Activated CD8-positive, alpha-beta T cell treated with anti-CD3 and anti-CD28 coated beads for 36 hours (primary cell): ENCODE measurements around the gene MYH4. TPM values are rescaled to one million over a fixed set of nuclear protein-coding genes. Genes with fewer than 3 reads are reported as not detected.

ENCODE experiments used
- ATAC-seq: fragments of 200-7000 bp; cut with Tn5 transposase; one replicate; pipeline ENCODE4 v1.10.0; 2021; ENCODE audit warnings: mild to moderate bottlenecking, moderate library complexity
- CTCF ChIA-PET: fragments of 350-600 bp; sonication (Branson Sonifier 250); formaldehyde crosslinking; loops from one replicate; lab custom pipeline; 2021; ENCODE audit warnings: antibody characterized with exemption; lab: Charles Lee
- POLR2A ChIA-PET: fragments of 350-600 bp; sonication (Branson Sonifier 250); formaldehyde crosslinking; loops from one replicate; lab custom pipeline; 2021; ENCODE audit warnings: antibody characterized with exemption; lab: Charles Lee
- DNase-seq: peaks from one replicate; pipeline ENCODE4 v3.0.0-alpha.2; 2020
- H3K27ac Mint-ChIP-seq: one replicate; pipeline ENCODE4 v1.8.0; 2021; ENCODE audit warnings: mild to moderate bottlenecking, mixed read lengths
- H3K27me3 Mint-ChIP-seq: one replicate; pipeline ENCODE4 v1.8.0; 2021; ENCODE audit warnings: mixed read lengths
- H3K36me3 Mint-ChIP-seq: one replicate; pipeline ENCODE4 v1.8.0; 2021; ENCODE audit warnings: low read depth, mixed read lengths
- H3K4me1 Mint-ChIP-seq: one replicate; pipeline ENCODE4 v1.8.0; 2021; ENCODE audit warnings: low read depth, mixed read lengths
- H3K4me3 Mint-ChIP-seq: one replicate; pipeline ENCODE4 v1.8.0; 2021; ENCODE audit warnings: mild to moderate bottlenecking, moderate library complexity, mixed read lengths
- H3K9me3 Mint-ChIP-seq: one replicate; pipeline ENCODE4 v1.8.0; 2021; ENCODE audit warnings: mixed read lengths
- intact Hi-C: fragments of 100-400 bp; cut with micrococcal nuclease; formaldehyde crosslinking; loops from one replicate; pipeline ENCODE4 v1.10.0; 2022
- total RNA-seq, 2 experiments: library from RNA; stranded (reverse); gene quantifications; one replicate each; pipeline ENCODE4 v1.2.3, GENCODE V29; 2021
- TF ChIP-seq, protein P1 (sequence below): fragments of 200-600 bp; IDR thresholded peaks from one replicate; pipeline ENCODE4 v1.8.0; 2022; ENCODE audit warnings: antibody characterized with exemption, mild to moderate bottlenecking

The MYH4 gene
- total RNA-seq, 2 experiments from 2014 or later: not detected

DNA sequence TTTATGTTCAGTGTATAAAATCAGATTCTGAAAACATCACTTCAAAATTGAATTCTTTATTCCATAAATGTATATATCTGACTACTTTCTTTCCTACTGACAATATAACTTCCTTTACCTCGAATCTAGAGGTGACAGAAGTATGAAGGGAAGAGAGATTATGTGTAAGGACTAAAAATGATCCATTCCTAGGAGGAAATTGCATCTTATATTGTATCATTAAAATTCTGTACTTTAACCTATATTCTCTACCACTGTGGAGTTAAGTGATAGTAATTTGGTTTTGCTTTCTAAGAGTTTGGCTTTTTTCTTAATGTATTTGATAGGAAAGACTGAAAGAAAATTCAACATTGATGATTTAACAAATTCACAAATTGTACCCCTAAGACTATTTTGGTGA lies 11.4 kb downstream of the MYH4 start:
- H3K4me3 Mint-ChIP-seq: no peak overlapping the region
- ATAC-seq (no peak), DNase-seq (no peak)
- no peaks in the 10 kb centered on the region for H3K9me3 Mint-ChIP-seq
- H3K4me1 Mint-ChIP-seq: no peaks in the 10 kb centered on the region
- no peaks in the 10 kb centered on the region for H3K36me3 Mint-ChIP-seq
- ChIA-PET POLR2A (no interaction called here), CTCF (no interaction called here)
- H3K27me3 Mint-ChIP-seq: peaks cover 13% of the 10 kb centered on the region
- TF ChIP-seq, protein P1, sequence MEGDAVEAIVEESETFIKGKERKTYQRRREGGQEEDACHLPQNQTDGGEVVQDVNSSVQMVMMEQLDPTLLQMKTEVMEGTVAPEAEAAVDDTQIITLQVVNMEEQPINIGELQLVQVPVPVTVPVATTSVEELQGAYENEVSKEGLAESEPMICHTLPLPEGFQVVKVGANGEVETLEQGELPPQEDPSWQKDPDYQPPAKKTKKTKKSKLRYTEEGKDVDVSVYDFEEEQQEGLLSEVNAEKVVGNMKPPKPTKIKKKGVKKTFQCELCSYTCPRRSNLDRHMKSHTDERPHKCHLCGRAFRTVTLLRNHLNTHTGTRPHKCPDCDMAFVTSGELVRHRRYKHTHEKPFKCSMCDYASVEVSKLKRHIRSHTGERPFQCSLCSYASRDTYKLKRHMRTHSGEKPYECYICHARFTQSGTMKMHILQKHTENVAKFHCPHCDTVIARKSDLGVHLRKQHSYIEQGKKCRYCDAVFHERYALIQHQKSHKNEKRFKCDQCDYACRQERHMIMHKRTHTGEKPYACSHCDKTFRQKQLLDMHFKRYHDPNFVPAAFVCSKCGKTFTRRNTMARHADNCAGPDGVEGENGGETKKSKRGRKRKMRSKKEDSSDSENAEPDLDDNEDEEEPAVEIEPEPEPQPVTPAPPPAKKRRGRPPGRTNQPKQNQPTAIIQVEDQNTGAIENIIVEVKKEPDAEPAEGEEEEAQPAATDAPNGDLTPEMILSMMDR: no peak
- intact Hi-C loops: no loop called here
- no peak overlapping the region for H3K27ac Mint-ChIP-seq

DNA sequence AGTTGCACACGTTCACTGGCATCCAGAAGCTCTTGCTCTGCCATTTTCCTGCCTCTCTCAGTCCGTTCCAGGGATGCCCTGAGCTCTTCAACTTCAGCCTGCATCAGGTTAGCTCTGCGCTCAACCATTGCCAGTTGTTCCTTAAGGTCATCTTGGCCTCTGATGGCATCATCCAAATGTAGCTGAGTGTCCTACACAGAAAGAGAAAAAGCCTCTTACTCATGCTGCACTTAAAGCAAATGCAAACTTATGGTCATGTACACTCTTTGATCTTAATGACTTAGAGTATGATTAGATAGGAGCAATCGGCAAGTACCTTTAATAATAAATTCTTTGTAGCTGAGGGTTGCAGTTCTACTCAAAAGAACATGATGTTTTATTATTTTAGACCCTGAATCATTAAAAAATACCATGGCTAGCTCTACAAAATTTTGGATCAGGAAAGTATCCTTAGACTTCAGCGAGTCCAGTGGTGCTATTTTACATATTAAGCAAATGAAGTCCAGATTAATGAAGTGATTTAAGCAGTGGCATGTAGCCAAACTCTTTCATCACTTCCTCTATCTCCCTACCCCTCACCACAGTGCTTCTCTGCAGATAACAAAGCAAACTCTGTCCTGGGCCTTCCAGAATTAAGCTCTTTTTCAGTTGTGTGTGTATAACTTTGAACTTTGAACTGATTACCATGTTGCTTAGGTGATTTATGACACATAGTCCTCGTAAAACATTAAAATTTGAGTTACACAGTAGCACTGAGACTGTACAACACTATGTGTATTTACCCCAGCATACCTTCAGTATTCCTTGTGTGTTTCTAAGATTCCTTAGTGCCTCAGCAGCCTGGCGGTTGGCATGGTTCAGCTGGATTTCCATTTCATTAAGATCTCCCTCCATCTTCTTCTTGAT lies 22.1 kb downstream of the MYH4 start:
- Mint-ChIP-seq H3K4me1 (no peaks in the 10 kb centered on the region), H3K4me3 (no peak overlapping the region), H3K27ac (no peak overlapping the region), H3K36me3 (no peaks in the 10 kb centered on the region), H3K27me3 (peaks cover 1% of the 10 kb centered on the region), H3K9me3 (no peaks in the 10 kb centered on the region)
- ATAC-seq (no peak), DNase-seq (no peak)
- ChIA-PET POLR2A (no interaction called here), CTCF (interaction anchor here (1.3 to 2.4 kb wide), 2 partner anchors 119 to 170 kb away, joined by 3 to 7 read pairs; no protein-coding TSS in a partner anchor)
- intact Hi-C loops: no loop called here
- TF ChIP-seq, protein P1: no peak

DNA sequence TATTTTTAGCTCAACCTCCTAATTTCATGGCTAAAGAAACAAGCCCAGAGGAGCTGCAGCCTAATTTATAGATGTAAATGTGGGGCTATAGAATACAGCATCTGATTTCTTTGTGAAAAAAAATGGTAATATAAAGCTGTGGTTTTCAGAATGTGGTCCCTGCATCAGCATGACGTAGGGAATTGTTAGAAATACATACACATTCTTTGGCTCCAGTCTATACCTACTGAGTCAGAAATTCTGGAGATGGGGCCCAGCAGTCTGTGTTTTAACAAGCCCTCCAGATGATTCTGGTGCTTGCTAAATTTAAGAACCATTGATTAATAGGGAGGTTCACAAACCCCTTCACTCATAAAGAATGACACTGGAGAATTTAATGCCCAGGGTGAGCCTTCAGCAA lies 29.5 kb downstream of the MYH4 start:
- H3K27me3 Mint-ChIP-seq: peaks cover 22% of the 10 kb centered on the region
- H3K4me3 Mint-ChIP-seq: no peak overlapping the region
- intact Hi-C loops: no loop called here
- CTCF ChIA-PET: no interaction called here
- H3K9me3 Mint-ChIP-seq: no peaks in the 10 kb centered on the region
- ATAC-seq (no peak), DNase-seq (no peak)
- H3K27ac Mint-ChIP-seq: no peak overlapping the region
- no peaks in the 10 kb centered on the region for H3K36me3 Mint-ChIP-seq
- TF ChIP-seq, protein P1: no peak
- no peaks in the 10 kb centered on the region for H3K4me1 Mint-ChIP-seq
- POLR2A ChIA-PET: interaction anchor here (1.2 kb wide), 1 partner anchor 15 kb away, joined by 3 read pairs; no protein-coding TSS in a partner anchor

DNA sequence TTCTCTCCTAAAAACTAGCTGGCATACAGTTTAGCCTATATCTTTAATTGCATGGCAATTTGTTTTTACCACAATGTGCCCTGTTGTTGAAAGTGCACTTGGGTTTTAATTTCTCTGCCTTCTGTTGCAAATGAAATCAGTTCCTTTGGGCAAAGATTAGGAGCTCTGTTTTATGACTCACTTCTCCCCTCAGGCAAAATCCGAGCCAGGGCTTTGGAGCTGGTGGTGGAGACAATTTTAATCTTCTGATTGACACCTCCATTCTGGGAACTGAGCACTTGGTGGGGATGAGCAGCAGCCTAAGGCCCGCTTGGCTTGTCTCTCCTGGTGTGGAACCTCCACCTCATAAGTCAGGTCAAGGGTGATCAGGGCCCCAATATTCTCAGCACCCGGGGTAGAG lies 34.3 kb downstream of the MYH4 start:
- ATAC-seq (no peak), DNase-seq (no peak)
- intact Hi-C loops: no loop called here
- TF ChIP-seq, protein P1: no peak
- CTCF ChIA-PET: interaction anchor here (1.6 kb wide), 1 partner anchor 21 kb away, joined by 4 read pairs; no protein-coding TSS in a partner anchor
- POLR2A ChIA-PET: no interaction called here
- no peaks in the 10 kb centered on the region for H3K4me1 Mint-ChIP-seq
- H3K36me3 Mint-ChIP-seq: no peaks in the 10 kb centered on the region
- peaks cover 27% of the 10 kb centered on the region for H3K27me3 Mint-ChIP-seq
- no peak overlapping the region for H3K4me3 Mint-ChIP-seq
- peaks cover 7% of the 10 kb centered on the region for H3K9me3 Mint-ChIP-seq
- H3K27ac Mint-ChIP-seq: no peak overlapping the region

DNA sequence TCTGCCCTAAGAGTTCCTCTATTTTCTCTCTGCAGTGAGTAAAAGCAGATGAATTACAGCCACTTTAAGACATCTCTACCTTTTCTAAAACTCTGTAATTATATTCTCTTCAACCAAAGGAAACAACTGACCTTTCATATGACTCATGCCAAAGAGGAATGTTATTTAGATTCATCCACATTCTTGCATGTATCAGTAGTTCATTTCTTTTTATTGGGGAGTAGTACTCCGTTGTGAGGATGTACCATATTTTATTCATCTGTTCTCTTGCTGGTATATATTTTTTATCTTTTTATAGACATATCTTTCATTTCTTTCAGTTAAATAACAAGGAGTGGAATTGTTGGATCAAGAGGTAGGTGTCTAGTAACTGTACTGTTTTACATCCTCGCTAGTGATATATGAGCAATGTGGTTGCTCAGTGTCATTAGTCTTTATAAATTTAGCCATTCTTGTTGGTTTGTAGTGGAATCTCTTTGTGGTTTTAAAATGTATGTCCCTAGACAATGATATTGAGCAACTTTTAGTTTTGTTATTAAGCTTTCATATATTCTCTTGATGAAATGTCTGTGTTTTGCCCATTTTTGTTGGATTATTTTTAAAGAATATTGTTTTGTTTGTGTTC lies 39.8 kb downstream of the MYH4 start:
- intact Hi-C loops: no loop called here
- Mint-ChIP-seq H3K36me3 (no peaks in the 10 kb centered on the region), H3K9me3 (peaks cover 7% of the 10 kb centered on the region), H3K4me1 (no peaks in the 10 kb centered on the region), H3K27ac (no peak overlapping the region), H3K4me3 (no peak overlapping the region), H3K27me3 (peaks cover 23% of the 10 kb centered on the region)
- POLR2A ChIA-PET: no interaction called here
- CTCF ChIA-PET: no interaction called here
- ATAC-seq: no peak
- DNase-seq: no peak
- TF ChIP-seq, protein P1: no peak
